Pancreas (tissue), 10 donors: ENCODE data around the gene TMEM176A. TPM values are rescaled to one million over a fixed set of nuclear protein-coding genes. Genes with fewer than 3 reads are reported as not detected.

Experiments
- ATAC-seq, 4 donors: fragments of 200-7000 bp; cut with Tn5 transposase; one replicate each; pipeline versions ENCODE4 v1.8.0 to v1.9.1; 2020; ENCODE audit warnings: mild to moderate bottlenecking in 4 of 4, moderate library complexity in 4 of 4
- DNase-seq, 6 donors: peaks; one replicate each; pipeline ENCODE4 v3.0.0-alpha.2; 2020
- FAIRE-seq: peaks from 2 replicates; lab custom pipeline; 2012; peaks lifted over from hg19 to GRCh38; lab: Jason Lieb, UNC
- H3K27ac ChIP-seq, 4 donors: fragments of 200-600 bp; sonication (generic); 1 replicate in 3 of 4; 2 replicates in 1 of 4; pipeline versions ENCODE4 v1.5.0 to v1.8.0; 2020
- H3K27me3 ChIP-seq, 4 donors: fragments of 200-600 bp; one replicate each; pipeline ENCODE4 v1.8.0; 2021
- H3K36me3 ChIP-seq, 3 donors: fragments of 200-600 bp; sonication (generic) in 1 of 3; one replicate each; pipeline versions ENCODE4 v1.5.0 to v1.8.0; 2020 to 2021
- H3K4me1 ChIP-seq, 3 donors: fragments of 200-600 bp; one replicate each; pipeline ENCODE4 v1.8.0; 2021
- H3K4me3 ChIP-seq, 4 donors: fragments of 200-600 bp; sonication (generic) in 2 of 4; one replicate each; pipeline versions ENCODE4 v1.5.0 to v1.8.0; 2020 to 2021
- H3K9me3 ChIP-seq, 4 donors: fragments of 200-600 bp; one replicate each; pipeline ENCODE4 v1.8.0; 2021
- CTCF ChIP-seq, 4 donors: fragments of 200-600 bp; sonication (generic) in 3 of 4; IDR thresholded peaks; one replicate each; pipeline versions ENCODE4 v1.5.0 to v1.8.0; 2021; ENCODE audit warnings: antibody characterized with exemption in 4 of 4
- WGBS, 2 donors: extraction: QIAGEN DNeasy Blood & Tissue Kit; methylation state at CpG; one replicate each; pipeline ENCODE4 v1.1.7; 2013; 5-methylcytosine and 5-hydroxymethylcytosine counted together
- intact Hi-C, 3 donors: fragments of 100-400 bp; cut with DNase I; formaldehyde crosslinking; loops; one replicate each; pipeline versions ENCODE4 v1.11.1 to v1.14.2; 2022
- polyA plus RNA-seq, 2 donors: library from polyadenylated mRNA; stranded (reverse); fragments of 200-250 nt; gene quantifications; one replicate each; pipeline ENCODE4 v1.2.3, GENCODE V29; 2013
- total RNA-seq, 6 donors: library from RNA; stranded (reverse); fragmentation: NEBNext Ultra II Directional in 4 of 6; extraction: Animal tissue kit (Norgen Biotek cat#: 25700) in 4 of 6; gene quantifications; one replicate each; pipeline versions ENCODE4 v1.2.1 to v1.2.4, GENCODE V29; 2021 to 2023
- donor health status: healthy with polysubstance abuse.
- donor health status: DM: no; HTN: no; CAD: no; lungs with moderate emphysema.
- donor health status: DM: no; HTN: no; CAD: no.
- donor health status: control.
- donor health status: control.
- donor health status: Bipolar disorder and iron deficiency.
- donor health status: DM: yes; HTN: yes; CAD: no.
- donor health status: DM: no; HTN: no; CAD: no.
- donor health status: DM: no; HTN: no; CAD: no.
- donor health status: DM: yes; HTN: yes; CAD: no.

TMEM176A gene
- total and polyA plus RNA-seq, 8 donors: 13.8 to 66.9 (median 18.5) TPM

DNA sequence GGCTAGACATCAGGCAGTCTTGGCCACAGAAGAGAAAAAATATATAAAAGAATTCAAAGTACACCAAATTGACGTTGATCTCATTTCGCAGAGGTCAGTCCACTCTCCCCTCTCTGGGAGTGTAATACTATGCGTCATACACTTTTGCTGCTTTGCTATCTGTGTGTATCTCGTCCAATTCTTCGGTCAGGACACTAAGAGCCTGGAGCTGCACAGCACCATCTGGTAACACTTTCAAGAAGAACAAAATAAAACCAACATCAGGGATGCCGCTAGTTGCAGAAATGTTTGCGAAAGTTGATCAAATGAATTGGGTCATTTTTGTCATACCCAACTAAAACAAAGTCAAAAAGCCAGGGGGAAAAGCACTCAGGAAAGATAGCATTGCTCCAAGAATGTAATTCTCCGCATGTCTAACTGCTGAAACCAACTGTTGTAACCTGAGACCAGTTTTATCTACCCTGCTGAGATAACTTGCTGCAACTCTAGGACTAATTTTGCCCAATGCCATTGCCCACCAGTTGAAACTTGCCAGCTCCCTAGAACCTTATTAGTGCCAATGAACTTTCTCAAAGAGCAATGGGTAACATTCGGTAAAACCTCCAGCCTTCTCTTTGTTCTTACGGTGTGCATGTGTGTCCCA is 23.0 kb downstream of the TMEM176A start:
- H3K36me3 ChIP-seq: no peaks in the 10 kb centered on the region
- no peak for TF ChIP-seq CTCF (IDR thresholded peaks at IDR 0.05)
- no peak overlapping the region for H3K27ac ChIP-seq
- DNase-seq (no peak), ATAC-seq (peak in 1 of 4 donors; percentile 56), FAIRE-seq (no peak)
- WGBS, 2 donors: 78 to 87% methylated on average over 10 of the region's 10 CpGs
- no peaks in the 10 kb centered on the region for H3K9me3 ChIP-seq
- intact Hi-C loops: no loop called here
- H3K4me1 ChIP-seq: no peaks in the 10 kb centered on the region
- H3K4me3 ChIP-seq: no peak overlapping the region
- H3K27me3 ChIP-seq: no peaks in the 10 kb centered on the region

GRCh38 chr7:150824379-150825177 is 24.0 kb downstream of the TMEM176A start:
- Histone ChIP-seq H3K27me3 (no peaks in the 10 kb centered on the region), H3K4me3 (no peak overlapping the region), H3K36me3 (no peaks in the 10 kb centered on the region), H3K4me1 (no peaks in the 10 kb centered on the region), H3K27ac (no peak overlapping the region), H3K9me3 (no peaks in the 10 kb centered on the region)
- intact Hi-C loops: no loop called here
- TF ChIP-seq CTCF (IDR thresholded peaks at IDR 0.05): no peak
- FAIRE-seq: no peak
- no peak for DNase-seq
- no peak for ATAC-seq
- WGBS, 2 donors: 87 to 89% methylated on average over 20 of the region's 20 CpGs

GRCh38 chr7:150826061-150826849 is 25.7 kb downstream of the TMEM176A start:
- no peaks in the 10 kb centered on the region for H3K9me3 ChIP-seq
- H3K36me3 ChIP-seq: no peaks in the 10 kb centered on the region
- DNase-seq (no peak), ATAC-seq (peak in 1 of 4 donors; percentile 19), FAIRE-seq (no peak)
- H3K4me3 ChIP-seq: no peak overlapping the region
- TF ChIP-seq CTCF (IDR thresholded peaks at IDR 0.05): no peak
- WGBS, 2 donors: 54 to 59% methylated on average over 6 of the region's 6 CpGs
- H3K4me1 ChIP-seq: no peaks in the 10 kb centered on the region
- H3K27ac ChIP-seq: no peak overlapping the region
- no peaks in the 10 kb centered on the region for H3K27me3 ChIP-seq
- intact Hi-C loops: no loop called here

- 61 to 75% methylated on average over 2 of the region's 2 CpGs for WGBS, 2 donors
- no peak for ATAC-seq
- no peak for DNase-seq
- no peaks in the 10 kb centered on the region for H3K4me1 ChIP-seq
- TF ChIP-seq CTCF (IDR thresholded peaks at IDR 0.05): no peak
- FAIRE-seq: no peak
- intact Hi-C loops: no loop called here
- H3K9me3 ChIP-seq: no peaks in the 10 kb centered on the region
- H3K36me3 ChIP-seq: no peaks in the 10 kb centered on the region
- no peak overlapping the region for H3K4me3 ChIP-seq
- no peak overlapping the region for H3K27ac ChIP-seq
- no peaks in the 10 kb centered on the region for H3K27me3 ChIP-seq
Observed at GRCh38 chr7:150828384-150828783, 27.8 kb downstream of the TMEM176A start.
